ENCODE results near the gene PEPD.

Gene PEPD

DNA sequence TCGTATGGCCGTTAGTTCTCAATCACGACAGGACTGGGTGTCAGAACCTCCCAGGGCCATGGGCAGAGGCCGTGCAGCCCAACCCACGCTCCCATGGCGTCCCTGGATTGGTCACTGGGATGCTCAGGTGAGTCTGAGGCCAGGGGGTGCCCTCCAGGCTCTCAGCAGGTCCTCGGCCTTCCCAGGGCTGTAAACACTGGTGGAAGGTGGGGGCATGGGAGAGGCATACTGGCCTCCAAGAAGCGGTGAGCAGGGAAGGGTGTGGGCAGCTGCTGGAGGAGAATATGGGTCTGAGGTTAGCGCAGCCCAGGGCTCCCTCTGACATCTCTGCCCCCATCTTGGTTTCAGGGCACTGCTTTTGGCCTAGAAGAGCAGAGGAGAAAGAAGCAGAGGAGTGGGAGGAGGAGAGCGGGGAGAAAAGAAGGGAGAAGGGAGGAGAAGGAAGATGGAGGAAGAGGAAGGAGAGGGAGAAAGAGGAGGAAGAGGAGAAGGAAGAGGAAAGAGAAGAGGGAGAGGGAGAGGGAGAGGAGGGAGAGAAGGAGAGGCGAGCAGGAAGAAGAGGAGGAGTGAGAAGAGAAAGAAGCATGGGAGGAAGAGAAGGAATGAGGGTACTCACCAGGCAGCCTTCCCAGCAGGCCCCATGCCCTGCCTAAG is 85.8 kb downstream of the PEPD start:
- H3K4me2 ChIP-seq = no peak overlapping the region

DNA sequence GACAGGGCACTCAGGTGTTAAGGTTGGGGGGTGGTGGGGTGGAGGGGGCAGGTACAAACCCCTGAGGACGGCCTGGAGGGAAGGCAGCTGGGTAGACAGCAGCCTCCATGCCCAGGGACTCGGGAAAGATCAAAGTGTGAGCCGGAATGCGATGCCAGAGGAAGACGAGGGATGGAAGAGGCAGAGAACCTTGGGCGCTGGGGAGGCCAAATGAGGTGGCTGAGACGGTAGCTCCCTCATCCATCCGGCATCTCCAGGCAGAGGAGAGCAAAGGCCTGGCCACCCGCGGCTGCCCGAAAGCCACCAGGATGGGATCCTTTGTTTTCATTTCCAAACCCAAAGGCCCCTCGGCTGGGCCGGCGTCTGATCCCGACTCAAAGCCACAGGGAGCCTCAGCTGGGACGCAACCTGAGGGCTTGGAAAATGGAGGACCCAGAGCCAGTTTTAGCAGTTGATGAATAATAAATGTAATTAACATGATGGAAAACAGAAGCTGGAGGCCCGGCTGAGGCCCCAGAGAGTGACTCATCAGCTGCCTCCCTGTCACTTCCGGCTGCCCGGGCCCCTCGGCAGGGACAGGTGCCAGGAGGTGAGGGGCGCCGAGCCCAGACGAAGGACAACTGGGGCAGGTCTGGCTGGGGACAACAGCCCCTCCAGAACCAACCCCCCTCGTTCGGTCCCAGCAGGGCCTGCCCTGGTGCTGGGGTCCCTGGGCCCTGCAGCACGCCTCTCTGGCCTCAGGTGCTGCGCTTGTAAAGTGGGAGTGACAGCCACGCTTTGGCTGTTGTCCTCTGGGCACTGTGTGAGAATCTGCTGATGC is 86.5 kb downstream of the PEPD start:
- no peaks in the 10 kb centered on the region for H3K79me2 ChIP-seq (ENCODE audit: insufficient read depth, low read depth)
- H3K4me2 ChIP-seq = no peak overlapping the region
- H3K4me3 ChIP-seq (IDR thresholded peaks at IDR 0.05; ENCODE audit: insufficient read depth, low read depth, low read length) = no peak overlapping the region
- H3K27me3 ChIP-seq (ENCODE audit: insufficient read depth, low read depth) = no peaks in the 10 kb centered on the region
- no peaks in the 10 kb centered on the region for H3K4me1 ChIP-seq (ENCODE audit: low read depth, poor library complexity, severe bottlenecking)
- no peak overlapping the region for H3K9ac ChIP-seq
- H3K27ac ChIP-seq = no peak overlapping the region
- H3K36me3 ChIP-seq (ENCODE audit: insufficient read depth) = no peaks in the 10 kb centered on the region
- TF ChIP-seq, protein P1, sequence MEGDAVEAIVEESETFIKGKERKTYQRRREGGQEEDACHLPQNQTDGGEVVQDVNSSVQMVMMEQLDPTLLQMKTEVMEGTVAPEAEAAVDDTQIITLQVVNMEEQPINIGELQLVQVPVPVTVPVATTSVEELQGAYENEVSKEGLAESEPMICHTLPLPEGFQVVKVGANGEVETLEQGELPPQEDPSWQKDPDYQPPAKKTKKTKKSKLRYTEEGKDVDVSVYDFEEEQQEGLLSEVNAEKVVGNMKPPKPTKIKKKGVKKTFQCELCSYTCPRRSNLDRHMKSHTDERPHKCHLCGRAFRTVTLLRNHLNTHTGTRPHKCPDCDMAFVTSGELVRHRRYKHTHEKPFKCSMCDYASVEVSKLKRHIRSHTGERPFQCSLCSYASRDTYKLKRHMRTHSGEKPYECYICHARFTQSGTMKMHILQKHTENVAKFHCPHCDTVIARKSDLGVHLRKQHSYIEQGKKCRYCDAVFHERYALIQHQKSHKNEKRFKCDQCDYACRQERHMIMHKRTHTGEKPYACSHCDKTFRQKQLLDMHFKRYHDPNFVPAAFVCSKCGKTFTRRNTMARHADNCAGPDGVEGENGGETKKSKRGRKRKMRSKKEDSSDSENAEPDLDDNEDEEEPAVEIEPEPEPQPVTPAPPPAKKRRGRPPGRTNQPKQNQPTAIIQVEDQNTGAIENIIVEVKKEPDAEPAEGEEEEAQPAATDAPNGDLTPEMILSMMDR (conservative IDR thresholded peaks at IDR 0.05; ENCODE audit: low read depth, low read length) = no peak
- no peaks in the 10 kb centered on the region for H4K20me1 ChIP-seq (ENCODE audit: insufficient read depth)
- no peak overlapping the region for H2AFZ ChIP-seq (ENCODE audit: low read depth)

More for the DNA sequence above, 85.8 kb downstream of the PEPD start:
- H4K20me1 ChIP-seq (ENCODE audit: insufficient read depth) = no peaks in the 10 kb centered on the region
- no peaks in the 10 kb centered on the region for H3K36me3 ChIP-seq (ENCODE audit: insufficient read depth)
- no peaks in the 10 kb centered on the region for H3K4me1 ChIP-seq (ENCODE audit: low read depth, poor library complexity, severe bottlenecking)
- no peak overlapping the region for H3K4me3 ChIP-seq (IDR thresholded peaks at IDR 0.05; ENCODE audit: insufficient read depth, low read depth, low read length)
- no peak overlapping the region for H2AFZ ChIP-seq (ENCODE audit: low read depth)
- H3K79me2 ChIP-seq (ENCODE audit: insufficient read depth, low read depth) = no peaks in the 10 kb centered on the region
- H3K9ac ChIP-seq = no peak overlapping the region
- TF ChIP-seq, protein P1 (conservative IDR thresholded peaks at IDR 0.05; ENCODE audit: low read depth, low read length) = no peak
- no peak overlapping the region for H3K27ac ChIP-seq
- H3K27me3 ChIP-seq (ENCODE audit: insufficient read depth, low read depth) = no peaks in the 10 kb centered on the region

DNA sequence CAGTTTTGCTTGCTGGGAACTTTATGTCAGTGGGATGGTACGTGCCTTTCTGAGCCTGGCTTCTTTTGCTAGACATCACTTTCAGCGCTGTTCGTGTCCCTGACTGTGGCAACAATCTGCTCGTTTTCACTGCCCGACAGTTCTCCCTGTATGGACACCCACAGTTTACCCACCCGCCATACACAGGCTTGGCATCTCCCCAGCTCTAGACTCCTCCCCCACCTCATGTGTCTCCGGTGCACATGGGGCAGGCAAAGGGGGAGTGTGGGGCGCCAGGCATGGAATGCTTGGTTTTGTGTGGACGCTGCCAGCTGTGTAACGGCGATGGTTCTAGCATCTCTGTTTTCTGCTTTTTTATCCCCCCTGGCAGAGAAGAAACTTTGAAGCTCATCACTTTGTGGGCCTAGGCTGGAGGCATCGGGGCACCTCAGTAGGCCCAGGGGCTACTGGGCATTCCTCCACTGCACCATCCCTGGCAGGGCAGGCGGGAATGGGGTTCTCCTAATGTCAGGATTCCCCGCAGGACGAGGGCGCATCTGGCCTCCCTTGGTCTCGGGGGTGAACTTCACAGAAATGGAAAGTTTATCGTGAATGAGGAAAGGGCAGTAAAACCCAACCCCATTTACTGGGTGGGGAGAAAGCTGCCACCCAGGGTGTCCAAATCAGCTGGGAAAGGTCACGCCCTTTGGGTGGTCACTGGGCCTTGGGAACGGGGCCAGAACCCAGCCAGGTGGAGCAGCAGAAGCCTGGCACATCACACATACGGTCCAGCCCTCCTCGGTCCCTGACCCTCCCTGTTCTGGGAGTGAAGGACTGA is 87.3 kb downstream of the PEPD start:
- Histone ChIP-seq H3K27me3 (ENCODE audit: insufficient read depth, low read depth) (no peaks in the 10 kb centered on the region), H3K4me3 (IDR thresholded peaks at IDR 0.05; ENCODE audit: insufficient read depth, low read depth, low read length) (no peak overlapping the region), H3K4me2 (no peak overlapping the region), H3K36me3 (ENCODE audit: insufficient read depth) (no peaks in the 10 kb centered on the region), H3K79me2 (ENCODE audit: insufficient read depth, low read depth) (no peaks in the 10 kb centered on the region), H3K4me1 (ENCODE audit: low read depth, poor library complexity, severe bottlenecking) (no peaks in the 10 kb centered on the region), H2AFZ (ENCODE audit: low read depth) (no peak overlapping the region), H3K27ac (no peak overlapping the region), H4K20me1 (ENCODE audit: insufficient read depth) (no peaks in the 10 kb centered on the region), H3K9ac (no peak overlapping the region)
- TF ChIP-seq, protein P1 (conservative IDR thresholded peaks at IDR 0.05; ENCODE audit: low read depth, low read length) = no peak

DNA sequence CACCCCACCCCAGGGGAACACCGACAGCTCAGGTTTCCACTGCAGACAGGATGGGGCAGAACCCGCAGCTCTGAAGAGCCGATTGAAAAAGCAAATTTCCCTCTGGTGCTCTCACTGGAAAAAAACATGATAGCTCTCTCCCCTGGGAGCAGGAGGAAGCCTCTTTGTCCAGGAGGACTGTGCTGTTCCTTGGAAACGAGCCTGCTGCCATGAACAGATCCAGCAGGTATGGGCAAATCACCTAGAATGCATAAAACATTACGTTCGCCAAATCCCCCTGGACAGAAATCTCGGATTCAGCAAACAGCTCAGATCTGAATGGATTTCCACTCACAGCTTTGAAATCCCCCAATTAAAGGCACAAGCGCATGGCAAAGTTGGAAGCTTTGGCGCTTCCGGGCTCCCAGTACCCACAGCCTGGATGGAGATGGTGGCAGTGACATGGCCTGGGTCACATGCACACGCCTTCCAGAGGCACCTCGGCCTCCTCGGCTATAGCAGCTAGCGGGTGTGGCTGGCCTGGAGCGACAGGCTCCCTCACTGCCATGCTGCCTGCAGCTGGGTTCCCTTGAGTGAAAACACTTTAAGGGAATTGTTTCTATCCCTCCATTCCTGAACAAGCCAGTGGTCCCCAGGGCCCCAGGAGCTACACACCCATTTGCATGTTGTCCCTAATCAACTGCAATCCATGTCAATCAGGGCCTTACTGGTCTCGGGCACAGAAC is 89.0 kb downstream of the PEPD start:
- H3K9ac ChIP-seq = no peak overlapping the region

More for the DNA sequence above, 89.0 kb downstream of the PEPD start:
- Histone ChIP-seq H3K4me1 (ENCODE audit: low read depth, poor library complexity, severe bottlenecking) (no peaks in the 10 kb centered on the region), H3K79me2 (ENCODE audit: insufficient read depth, low read depth) (no peaks in the 10 kb centered on the region), H3K4me3 (IDR thresholded peaks at IDR 0.05; ENCODE audit: insufficient read depth, low read depth, low read length) (no peak overlapping the region), H3K36me3 (ENCODE audit: insufficient read depth) (no peaks in the 10 kb centered on the region), H3K27me3 (ENCODE audit: insufficient read depth, low read depth) (no peaks in the 10 kb centered on the region), H4K20me1 (ENCODE audit: insufficient read depth) (no peaks in the 10 kb centered on the region), H3K4me2 (no peak overlapping the region), H2AFZ (ENCODE audit: low read depth) (no peak overlapping the region), H3K27ac (no peak overlapping the region)
- TF ChIP-seq, protein P1 (conservative IDR thresholded peaks at IDR 0.05; ENCODE audit: low read depth, low read length) = no peak
